Activated effector memory CD4-positive, alpha-beta T cell treated with anti-CD3 and anti-CD28 coated beads, Interleukin-2, amount 50 U/mL, for 16 hours (primary cell): ENCODE measurements around the gene ZNF763.
"Not testable (repeated sequence)": the region's sequence is repeated elsewhere in the genome, so short reads cannot be mapped to it uniquely, and the experiment has no call there.

Experiments
- DNase-seq: peaks from one replicate; pipeline ENCODE4 v3.0.0-alpha.2; 2020

The ZNF763 gene

DNA sequence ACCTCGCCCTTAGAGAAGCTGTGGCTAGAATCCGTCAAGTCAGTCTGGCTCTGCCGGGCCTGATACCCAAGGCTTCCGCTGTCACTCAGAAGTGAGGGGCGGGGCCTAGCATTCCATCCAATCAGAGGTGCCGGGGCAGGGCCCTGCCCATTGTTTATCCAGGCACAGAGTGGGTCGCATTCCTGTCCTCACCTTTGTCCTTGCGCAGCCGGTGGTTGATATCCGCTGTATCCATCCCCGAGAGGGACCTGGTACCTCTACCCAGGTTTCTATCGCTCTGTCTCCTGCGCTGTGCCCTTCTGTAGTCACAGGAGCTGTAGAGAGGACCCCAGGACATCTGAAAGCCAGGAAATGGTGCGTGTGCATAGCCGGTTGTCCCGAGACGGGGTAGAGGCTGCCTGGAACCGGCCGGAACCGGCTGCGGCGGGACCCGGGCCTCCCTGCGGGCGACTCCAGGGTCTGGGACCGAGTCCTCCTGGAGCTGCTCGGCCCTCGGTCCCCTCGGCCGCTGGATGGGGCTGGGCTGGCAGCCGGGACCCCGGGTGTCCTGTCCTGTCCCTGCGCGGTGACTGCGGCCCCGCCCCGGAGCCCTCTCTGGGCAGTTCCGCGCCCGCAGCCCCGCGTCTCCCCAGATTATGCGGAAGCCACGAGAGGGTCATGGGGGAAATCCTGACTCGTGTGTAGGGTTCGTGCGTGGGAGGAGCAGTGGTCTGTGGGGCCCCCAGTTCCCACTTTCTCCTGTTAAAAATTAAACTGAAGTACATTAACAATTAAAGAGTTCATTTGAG is at the start of gene ZNF763:
Gene ZNF763 (plus strand): TSS at position 183 of the 788 bp plus-strand sequence. CDS start 169 bp downstream, at position 352.
- DNase-seq: peak; percentile 95

GRCh38 chr19:11921852-11922495 is 42.9 kb upstream of the ZNF763 start:
- no peak for DNase-seq

GRCh38 chr19:11924886-11925650 is 39.8 kb upstream of the ZNF763 start, which contains the start of gene ZNF700:
TSS of gene ZNF700 (plus strand) at chr19:11925107. CDS start at chr19:11925211, 104 bp downstream.
- peak; percentile 97 for DNase-seq

GRCh38 chr19:11925651-11926187 is 39.1 kb upstream of the ZNF763 start:
- not testable (repeated sequence) for DNase-seq

GRCh38 chr19:11927227-11927626 is 37.6 kb upstream of the ZNF763 start:
- DNase-seq: no peak

- no peak for DNase-seq
These were observed 33.8 kb upstream of the ZNF763 start for GRCh38 chr19:11931051-11931450.

DNA sequence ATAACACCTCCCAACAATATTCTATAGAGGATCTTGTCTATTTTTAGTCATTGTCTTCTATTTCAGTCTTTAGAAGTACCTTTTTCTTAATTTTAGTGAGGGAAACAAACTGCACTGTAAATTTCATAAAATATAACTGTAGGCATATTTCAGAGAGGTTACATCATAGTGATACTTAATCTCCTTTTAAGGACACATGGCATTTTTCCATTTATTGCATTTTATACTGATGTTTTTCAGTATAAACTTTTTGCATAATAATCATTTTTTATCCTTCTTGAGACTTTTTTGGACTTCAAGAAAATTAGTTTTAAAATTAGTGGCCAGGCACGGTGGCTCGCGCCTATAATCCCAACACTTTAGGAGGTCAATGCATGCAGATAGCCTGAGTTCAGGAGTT is 33.3 kb upstream of the ZNF763 start:
- DNase-seq: no peak

GRCh38 chr19:11935829-11936228 is 29.0 kb upstream of the ZNF763 start:
- DNase-seq: not testable (repeated sequence)

DNA sequence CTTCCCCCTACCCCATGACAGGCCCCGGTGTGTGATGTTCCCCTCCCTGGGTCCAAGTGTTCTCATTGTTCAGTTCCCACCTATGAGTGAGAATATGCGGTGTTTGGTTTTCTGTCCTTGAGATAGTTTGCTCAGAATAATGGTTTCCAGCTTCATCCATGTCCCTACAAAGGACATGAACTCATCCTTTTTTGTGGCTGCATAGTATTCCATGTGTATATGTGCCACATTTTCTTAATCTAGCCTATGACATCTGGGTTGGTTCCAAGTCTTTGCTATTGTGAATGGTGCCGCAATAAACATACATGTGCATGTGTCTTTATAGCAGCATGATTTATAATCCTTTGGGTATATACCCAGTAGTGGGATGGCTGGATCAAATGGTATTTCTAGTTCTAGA is 26.5 kb upstream of the ZNF763 start:
- DNase-seq: not testable (repeated sequence)

- DNase-seq: not testable (repeated sequence)
These were observed 23.4 kb upstream of the ZNF763 start for GRCh38 chr19:11941361-11941887.

DNA sequence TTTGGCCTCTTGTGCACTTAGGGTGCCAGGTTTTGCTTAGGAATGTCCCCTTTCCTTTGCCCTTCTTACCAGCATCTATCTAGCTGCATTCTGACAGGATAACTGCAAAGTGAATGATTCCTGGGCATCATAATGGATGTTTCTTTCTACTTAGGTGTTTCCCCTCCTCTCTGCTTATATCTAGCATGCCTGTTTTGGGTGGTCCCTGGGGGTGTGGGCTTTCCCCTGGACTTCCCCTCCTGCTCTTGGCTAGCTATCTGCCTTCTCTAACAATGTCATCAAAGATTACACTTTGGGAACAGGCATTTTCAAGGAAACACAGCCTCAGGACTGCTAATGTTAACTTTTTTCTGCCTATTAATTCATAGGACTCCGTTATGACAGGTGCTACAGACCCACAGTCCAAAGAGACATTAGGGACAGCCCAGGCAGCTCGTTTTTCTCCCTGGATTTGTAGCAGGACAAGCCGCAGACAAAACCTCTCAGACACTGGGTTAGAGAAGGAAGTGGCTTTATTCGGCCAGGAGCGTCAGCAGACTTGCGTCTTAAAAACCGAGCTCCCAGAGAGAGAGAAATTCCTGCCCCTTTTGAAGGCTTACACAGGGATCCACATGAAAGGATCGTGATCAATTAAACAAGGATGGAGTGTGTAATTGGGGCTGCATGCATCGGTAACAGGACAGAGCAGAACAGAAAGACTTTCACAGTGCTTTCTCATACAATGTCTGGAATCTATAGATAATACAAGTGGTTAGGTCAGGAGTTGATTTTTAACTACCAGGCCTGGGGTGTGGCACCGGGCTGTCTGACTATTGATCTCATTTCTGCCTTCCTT is 22.6 kb upstream of the ZNF763 start:
- DNase-seq: no peak

- DNase-seq: no peak
These were observed 22.1 kb upstream of the ZNF763 start for GRCh38 chr19:11942843-11943108.

DNA sequence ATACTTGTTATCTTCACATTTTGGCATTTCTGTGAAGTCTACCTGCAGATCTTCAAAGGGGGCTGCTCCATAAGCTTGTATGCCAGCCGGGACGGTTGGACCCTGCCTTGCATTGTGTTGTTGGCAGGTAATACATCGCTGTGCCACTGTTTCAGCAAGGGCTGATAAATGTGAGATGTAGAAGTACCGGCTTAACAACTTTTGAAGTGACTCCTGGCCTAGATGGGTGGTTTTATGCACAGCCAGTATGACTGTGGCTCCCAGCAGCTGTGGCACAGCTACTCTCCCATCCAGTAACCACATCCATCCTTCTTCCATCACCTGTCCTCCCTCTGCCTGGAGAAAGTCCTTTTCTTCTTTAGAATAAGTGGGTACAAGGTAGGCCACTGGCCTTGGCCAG is 20.2 kb upstream of the ZNF763 start:
- DNase-seq: no peak

DNA sequence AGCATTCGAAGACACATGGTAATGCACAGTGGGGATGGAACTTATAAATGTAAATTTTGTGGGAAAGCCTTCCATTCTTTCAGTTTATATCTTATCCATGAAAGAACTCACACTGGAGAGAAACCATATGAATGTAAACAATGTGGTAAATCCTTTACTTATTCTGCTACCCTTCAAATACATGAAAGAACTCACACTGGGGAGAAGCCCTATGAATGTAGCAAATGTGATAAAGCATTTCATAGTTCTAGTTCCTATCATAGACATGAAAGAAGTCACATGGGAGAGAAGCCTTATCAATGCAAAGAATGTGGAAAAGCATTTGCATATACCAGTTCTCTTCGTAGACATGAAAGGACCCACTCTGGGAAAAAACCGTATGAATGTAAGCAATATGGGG is 16.2 kb upstream of the ZNF763 start:
- no peak for DNase-seq

DNA sequence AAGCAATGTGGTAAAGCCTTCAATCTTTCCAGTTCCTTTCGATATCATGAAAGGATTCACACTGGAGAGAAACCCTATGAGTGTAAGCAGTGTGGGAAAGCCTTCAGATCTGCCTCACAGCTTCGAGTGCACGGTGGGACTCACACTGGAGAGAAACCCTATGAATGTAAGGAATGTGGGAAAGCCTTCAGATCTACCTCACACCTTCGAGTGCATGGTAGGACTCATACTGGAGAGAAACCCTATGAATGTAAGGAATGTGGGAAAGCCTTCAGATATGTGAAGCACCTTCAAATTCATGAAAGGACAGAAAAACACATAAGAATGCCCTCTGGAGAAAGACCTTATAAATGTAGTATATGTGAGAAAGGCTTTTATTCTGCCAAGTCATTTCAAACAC is 15.6 kb upstream of the ZNF763 start:
- DNase-seq: no peak

DNA sequence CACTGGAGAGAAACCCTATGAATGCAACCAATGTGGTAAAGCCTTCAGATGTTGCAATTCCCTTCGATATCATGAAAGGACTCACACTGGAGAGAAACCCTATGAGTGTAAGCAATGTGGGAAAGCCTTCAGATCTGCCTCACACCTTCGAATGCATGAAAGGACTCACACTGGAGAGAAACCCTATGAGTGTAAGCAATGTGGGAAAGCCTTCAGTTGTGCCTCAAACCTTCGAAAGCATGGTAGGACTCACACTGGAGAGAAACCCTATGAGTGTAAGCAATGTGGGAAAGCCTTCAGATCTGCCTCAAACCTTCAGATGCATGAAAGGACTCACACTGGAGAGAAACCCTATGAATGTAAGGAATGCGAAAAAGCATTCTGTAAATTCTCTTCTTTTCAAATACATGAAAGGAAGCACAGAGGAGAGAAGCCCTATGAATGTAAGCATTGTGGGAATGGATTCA is 15.2 kb upstream of the ZNF763 start:
- not testable (repeated sequence) for DNase-seq

- no peak for DNase-seq
These were observed 14.5 kb upstream of the ZNF763 start for GRCh38 chr19:11950312-11950711.

DNA sequence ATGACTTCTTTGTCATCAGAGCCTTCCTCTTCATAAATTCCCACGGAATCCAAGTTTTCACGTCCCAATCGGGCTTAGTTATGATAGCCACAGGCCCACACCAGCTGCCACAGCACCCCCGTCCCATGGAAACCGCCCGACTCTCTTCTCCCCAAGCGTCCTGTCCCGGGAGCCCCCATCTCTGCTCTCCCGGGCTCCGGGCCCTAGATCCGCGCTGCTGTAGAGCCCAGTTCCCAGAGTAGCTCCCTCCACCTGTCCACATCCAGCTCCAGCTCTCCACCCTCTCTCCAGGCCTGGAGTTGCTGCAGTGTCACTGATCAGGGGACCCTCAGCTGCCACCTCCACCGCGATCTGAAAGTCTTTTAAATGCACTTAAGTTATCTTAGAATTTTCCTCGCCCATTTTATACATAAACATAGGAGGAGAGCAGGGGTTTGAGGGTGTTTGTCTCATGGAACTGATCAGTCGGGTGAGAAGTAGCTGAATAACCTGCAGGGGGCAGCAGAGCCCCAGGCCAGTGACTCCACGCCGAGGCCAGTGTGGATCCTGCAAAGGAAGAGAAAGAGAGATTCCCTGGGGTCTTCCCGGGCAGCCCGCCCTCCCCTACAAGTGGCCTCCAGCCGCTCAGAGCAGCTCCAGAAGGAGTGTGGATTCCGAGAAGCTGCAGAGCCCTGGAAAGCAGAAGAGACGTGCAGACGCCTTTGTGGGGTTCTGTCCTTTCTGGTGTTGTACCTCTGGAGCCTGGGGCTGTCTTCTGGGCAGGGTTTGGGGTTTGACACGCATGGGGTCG is 1.1 kb upstream of the ZNF763 start:
- peak; percentile 90 for DNase-seq

DNA sequence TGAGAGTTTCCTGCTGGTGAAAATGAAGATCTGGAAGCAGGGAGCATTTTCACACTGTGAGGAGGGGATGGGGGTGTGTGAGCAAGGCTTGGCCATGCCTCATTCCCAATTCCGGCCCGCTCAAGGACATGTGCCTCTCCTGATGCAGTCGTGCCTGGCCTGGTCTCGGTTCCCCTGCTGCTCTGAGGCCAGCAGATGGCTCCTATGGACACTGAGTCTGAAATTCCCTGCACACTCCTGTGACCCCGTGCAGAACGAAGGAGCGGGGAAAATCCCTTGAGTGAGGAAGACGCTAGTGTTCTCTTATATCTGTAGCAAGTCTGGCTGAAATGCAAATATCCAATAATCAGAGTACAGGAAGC is 363 bp upstream of the ZNF763 start:
- no peak for DNase-seq

GRCh38 chr19:11970174-11970573 is 5.3 kb downstream of the ZNF763 start:
- no peak for DNase-seq

DNA sequence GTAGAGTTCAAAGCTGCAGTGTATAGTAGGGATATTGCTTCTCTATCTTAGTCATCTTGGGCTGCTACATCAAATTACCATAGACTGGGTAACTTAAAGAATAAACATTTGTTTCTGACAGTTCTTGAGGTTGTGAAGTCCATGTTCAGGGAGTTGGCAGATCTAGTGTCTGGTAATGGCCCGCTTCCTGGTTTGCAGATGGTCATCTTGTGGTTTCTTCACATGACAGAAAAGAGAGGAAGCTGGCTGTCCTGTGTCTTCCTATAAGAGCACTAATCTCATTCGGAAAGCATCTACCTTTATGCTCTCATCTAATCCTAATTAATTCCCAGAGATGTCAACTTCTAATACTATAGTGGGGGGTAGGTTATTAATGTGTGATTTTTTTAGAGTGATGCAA is 6.2 kb downstream of the ZNF763 start:
- DNase-seq: no peak
